Retinal pigment epithelial cell (primary cell): ENCODE measurements around the gene KIF26A.

Source experiments
- DNase-seq: peaks from one replicate; pipeline ENCODE4 v3.0.0-alpha.2; 2010; ENCODE audit warnings: low read depth
- H3K4me3 ChIP-seq: 2 replicates; pipeline ENCODE4 v1.5.1; 2011; ENCODE audit warnings: mild to moderate bottlenecking, low read length, control low read depth, moderate library complexity
- TF ChIP-seq, protein P1 (sequence below): conservative IDR thresholded peaks from 2 replicates; pipeline ENCODE4 v1.5.1; 2011; ENCODE audit warnings: low read depth, low read length, control low read depth, inconsistent platforms

The KIF26A gene

GRCh38 chr14:104182857-104183425, 44.6 kb downstream of the KIF26A start:
- no peak for DNase-seq
- H3K4me3 ChIP-seq = no peak overlapping the region
- TF ChIP-seq, protein P1, sequence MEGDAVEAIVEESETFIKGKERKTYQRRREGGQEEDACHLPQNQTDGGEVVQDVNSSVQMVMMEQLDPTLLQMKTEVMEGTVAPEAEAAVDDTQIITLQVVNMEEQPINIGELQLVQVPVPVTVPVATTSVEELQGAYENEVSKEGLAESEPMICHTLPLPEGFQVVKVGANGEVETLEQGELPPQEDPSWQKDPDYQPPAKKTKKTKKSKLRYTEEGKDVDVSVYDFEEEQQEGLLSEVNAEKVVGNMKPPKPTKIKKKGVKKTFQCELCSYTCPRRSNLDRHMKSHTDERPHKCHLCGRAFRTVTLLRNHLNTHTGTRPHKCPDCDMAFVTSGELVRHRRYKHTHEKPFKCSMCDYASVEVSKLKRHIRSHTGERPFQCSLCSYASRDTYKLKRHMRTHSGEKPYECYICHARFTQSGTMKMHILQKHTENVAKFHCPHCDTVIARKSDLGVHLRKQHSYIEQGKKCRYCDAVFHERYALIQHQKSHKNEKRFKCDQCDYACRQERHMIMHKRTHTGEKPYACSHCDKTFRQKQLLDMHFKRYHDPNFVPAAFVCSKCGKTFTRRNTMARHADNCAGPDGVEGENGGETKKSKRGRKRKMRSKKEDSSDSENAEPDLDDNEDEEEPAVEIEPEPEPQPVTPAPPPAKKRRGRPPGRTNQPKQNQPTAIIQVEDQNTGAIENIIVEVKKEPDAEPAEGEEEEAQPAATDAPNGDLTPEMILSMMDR = no peak

- TF ChIP-seq, protein P1 = no peak
- no peak for DNase-seq
- H3K4me3 ChIP-seq = no peak overlapping the region
Measured at GRCh38 chr14:104183796-104184195, 45.4 kb downstream of the KIF26A start.

DNA sequence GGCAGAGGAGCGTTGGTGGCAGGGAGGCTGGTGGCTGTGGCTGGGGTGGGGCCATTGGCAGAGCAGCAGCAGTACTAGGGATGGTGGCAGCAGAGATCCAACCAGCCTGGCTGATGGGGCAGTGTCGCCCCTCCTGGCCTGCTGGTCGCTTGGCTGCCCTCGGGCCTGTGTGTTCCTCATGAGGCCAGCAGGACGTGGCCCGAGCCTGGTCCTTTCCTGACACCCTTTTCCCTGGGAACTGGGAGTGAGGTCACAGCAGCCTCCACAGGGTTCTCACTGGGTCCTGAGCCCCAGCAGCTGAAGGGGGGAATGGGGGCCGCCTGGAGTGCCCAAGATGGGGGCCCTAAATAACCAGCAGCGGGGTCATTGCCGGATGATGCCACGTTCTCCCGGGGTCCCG, 46.1 kb downstream of the KIF26A start:
- DNase-seq = no peak
- TF ChIP-seq, protein P1 = no peak
- no peak overlapping the region for H3K4me3 ChIP-seq

GRCh38 chr14:104184911-104185499, 46.6 kb downstream of the KIF26A start:
- TF ChIP-seq, protein P1 = no peak
- no peak overlapping the region for H3K4me3 ChIP-seq
- DNase-seq = no peak

DNA sequence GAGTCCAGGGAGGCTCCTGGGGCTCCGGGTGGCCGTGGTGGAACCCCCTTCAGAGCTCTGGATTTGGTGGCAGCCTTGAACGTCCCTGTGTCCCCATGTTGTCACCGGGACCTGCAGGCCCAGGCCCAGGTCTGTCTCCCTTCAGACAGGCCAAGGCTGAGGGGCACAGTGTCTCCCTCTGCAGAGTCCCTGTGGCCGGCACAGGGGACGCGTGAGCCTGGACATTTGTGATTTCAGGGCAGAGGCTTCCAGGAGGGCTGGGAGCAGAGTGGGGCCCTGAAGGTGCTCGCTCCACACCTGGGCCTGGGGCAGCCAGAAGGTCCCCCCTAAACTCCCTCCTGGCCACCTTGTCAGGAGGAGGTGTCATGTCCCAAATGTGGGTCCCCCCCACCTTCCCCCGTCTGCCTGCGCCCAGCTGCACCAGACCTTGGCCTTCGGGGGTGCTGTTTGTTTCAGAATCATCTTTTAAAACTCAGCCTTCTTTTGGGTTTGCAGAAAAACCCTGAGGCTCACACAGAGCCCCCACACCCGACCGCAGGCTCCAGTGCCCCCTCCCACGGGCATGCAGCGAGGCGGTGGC, 47.6 kb downstream of the KIF26A start:
- no peak overlapping the region for H3K4me3 ChIP-seq
- TF ChIP-seq, protein P1 = no peak
- no peak for DNase-seq

DNA sequence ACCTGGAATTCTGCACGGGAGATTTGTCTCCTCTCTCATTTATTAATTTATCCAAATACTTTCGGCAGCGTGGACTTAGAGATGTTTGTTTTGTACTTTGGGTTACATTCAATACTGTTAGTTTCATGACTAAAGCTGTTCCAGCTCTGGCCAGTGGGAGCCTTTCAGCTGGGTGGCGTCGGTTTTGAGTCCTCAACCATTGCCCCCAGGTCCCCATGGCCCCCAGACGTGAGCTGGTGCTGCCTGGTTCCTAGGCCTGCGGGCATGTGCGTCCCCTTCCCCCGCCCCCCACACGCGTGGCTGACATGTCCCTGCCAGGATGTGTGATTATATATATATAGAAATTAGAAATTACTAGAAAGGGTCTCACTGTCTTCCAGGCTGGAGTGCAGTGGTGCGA, 48.2 kb downstream of the KIF26A start:
- no peak overlapping the region for H3K4me3 ChIP-seq
- no peak for DNase-seq
- TF ChIP-seq, protein P1 = no peak

DNA sequence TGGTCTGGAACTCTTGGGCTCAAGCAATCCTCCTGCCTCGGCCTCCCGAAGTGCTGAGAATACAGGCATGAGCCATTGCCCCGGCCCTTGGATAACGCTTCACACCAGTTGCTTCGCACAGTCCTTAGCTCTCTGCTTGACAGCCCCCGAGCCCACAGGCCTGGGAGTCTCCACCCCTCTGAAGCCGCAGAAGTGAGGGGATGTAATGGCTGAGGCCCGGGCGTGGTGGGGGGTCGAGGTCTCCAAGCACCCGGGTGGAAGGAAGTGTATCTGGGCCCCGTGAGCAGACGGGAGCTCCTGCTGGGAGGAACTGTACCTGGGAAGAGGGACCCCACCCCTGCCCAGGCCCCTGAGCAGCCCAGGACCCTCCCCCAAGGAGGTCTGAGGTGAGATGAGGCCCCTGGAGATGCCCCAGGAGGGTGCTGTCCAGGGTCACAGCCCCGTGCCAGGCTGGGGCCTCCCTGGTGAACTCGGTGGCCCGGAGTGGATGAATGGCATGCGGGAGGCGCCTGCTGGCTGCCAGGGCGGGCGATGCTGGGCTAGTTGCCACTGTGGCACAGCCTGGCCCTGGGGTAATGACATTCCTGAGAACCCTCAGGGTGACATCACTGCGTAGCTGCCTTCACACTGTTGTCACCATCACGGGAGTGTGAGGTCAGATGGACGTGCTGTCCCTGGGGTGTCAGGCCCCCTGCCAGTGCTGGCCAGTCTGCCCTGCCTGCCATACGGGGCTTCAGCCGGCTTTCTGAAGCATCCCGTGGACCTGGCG, 48.9 kb downstream of the KIF26A start:
- no peak overlapping the region for H3K4me3 ChIP-seq
- DNase-seq = peak; percentile 37
- TF ChIP-seq, protein P1 = no peak
